GM13976 (cell line): ENCODE measurements around the gene GNG8.
A peak's percentile ranks its signal among the peaks of the same experiment; 100 is the strongest.

Source experiments
- DNase-seq: peaks from one replicate; pipeline ENCODE4 v3.0.0; 2012; ENCODE audit warnings: low spot score
- in situ Hi-C: fragments of 300-500 bp; cut with MboI; formaldehyde crosslinking; loops from one replicate; pipeline ENCODE4 v1.12.0; 2022; ENCODE audit warnings: low sequenced_read_pairs, mixed read lengths, inconsistent platforms; ENCODE audit not compliant: unreplicated experiment
- TF ChIP-seq, protein P1 (sequence below): IDR thresholded peaks from 2 replicates; pipeline ENCODE4 v1.5.1; 2012; ENCODE audit warnings: borderline replicate concordance, mild to moderate bottlenecking; ENCODE audit not compliant: insufficient read depth; ENCODE audit errors: extremely low read depth, missing control alignments, control extremely low read depth

Gene GNG8

GRCh38 chr19:46635920-46636761, at the start of gene GNG8:
Gene GNG8 (minus strand): TSS chr19:46636202. CDS start chr19:46634682, 1,520 bp downstream.
- in situ Hi-C loops: no loop called here
- DNase-seq: no peak
- TF ChIP-seq, protein P1, sequence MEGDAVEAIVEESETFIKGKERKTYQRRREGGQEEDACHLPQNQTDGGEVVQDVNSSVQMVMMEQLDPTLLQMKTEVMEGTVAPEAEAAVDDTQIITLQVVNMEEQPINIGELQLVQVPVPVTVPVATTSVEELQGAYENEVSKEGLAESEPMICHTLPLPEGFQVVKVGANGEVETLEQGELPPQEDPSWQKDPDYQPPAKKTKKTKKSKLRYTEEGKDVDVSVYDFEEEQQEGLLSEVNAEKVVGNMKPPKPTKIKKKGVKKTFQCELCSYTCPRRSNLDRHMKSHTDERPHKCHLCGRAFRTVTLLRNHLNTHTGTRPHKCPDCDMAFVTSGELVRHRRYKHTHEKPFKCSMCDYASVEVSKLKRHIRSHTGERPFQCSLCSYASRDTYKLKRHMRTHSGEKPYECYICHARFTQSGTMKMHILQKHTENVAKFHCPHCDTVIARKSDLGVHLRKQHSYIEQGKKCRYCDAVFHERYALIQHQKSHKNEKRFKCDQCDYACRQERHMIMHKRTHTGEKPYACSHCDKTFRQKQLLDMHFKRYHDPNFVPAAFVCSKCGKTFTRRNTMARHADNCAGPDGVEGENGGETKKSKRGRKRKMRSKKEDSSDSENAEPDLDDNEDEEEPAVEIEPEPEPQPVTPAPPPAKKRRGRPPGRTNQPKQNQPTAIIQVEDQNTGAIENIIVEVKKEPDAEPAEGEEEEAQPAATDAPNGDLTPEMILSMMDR: no peak

DNA sequence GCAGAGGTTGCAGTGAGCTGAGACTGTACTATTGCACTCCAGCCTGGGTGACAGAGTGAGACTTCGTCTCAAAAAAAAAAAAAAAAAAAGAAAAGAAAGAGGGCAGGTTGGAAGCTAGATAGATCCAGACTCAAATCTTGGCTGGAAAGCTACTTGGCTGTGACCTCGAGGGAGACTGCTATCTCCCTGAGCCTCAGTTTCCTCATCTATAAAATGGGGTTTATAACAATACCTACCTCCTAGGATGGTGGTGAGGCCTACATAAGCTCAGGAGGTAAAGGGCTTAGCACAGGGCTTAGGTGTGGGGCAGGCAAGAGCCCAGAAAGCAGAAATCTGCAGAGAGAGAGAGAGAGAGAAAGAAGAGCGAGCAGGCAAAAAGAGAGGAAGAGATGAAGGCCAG, 49.2 kb upstream of the GNG8 start:
- in situ Hi-C loops: no loop called here
- TF ChIP-seq, protein P1: no peak
- DNase-seq: no peak

DNA sequence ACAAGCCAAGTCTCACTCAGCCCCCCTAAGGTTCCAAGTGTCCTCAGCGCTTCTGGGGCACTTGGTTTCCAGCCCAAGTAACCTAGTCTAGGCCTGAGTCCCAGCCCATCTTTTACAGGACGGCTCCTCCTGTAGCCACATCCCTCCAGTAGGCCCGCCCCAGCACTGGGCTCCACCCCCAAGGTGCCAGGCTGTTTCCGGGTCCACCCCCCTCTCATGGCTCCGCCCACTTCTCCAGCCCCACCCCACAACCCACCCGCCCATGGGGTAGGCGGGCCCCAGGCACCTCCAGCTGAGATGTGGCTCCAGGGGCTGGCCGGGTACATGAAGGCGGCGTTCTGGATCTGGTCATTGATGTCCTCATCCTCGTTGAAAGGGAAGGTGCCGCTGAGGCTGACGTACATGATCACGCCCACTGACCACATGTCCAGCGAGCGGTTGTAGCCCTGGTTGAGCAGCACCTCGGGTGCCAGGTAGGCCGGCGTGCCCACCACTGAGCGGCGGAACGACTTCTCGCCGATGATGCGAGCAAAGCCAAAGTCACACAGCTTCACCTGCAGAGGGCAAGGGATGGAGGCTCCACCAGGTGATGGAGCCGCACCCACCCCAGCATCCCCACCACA, 42.2 kb upstream of the GNG8 start:
- DNase-seq: peak; percentile 79
- in situ Hi-C loops: no loop called here
- TF ChIP-seq, protein P1: no peak

GRCh38 chr19:46674416-46675178, 38.6 kb upstream of the GNG8 start:
- TF ChIP-seq, protein P1: no peak
- in situ Hi-C loops: no loop called here
- DNase-seq: no peak

DNA sequence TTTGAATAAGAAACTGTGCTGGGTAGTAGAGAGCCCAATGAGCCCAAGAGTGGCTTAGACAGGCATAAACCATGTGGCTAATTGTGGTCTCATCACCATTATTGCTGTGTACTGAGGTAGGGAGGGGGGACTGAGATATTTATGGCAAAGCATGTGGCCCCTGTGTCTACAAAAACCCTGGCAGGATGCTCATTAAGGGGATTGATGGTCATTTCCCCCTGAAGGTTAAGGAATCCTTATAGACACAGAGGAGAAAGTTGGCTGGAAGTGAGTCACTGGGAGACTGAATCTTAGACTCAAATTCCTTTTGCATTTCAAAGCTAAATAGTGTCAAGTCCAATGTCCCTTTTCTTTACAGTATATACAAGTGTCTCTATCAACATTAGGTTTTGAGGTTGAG, 34.8 kb upstream of the GNG8 start:
- DNase-seq: no peak
- in situ Hi-C loops: no loop called here
- TF ChIP-seq, protein P1: no peak

- TF ChIP-seq, protein P1: no peak
- in situ Hi-C loops: loop anchor here (10.0 kb wide), 1 partner anchor 134 kb away; no protein-coding TSS in a partner anchor
- no peak for DNase-seq
These were observed 32.7 kb upstream of the GNG8 start for GRCh38 chr19:46668662-46669061.
